GM12873 (cell line): ENCODE measurements around the gene ARFRP1.

Experiments used
- TF ChIP-seq, protein P1 (sequence below): IDR thresholded peaks from 2 replicates; pipeline ENCODE4 v1.5.1; 2012; ENCODE audit warnings: low read depth, mild to moderate bottlenecking, moderate library complexity, low read length, control low read depth; ENCODE audit not compliant: insufficient read depth; ENCODE audit errors: missing control alignments

Gene ARFRP1

GRCh38 chr20:63742381-63743024, 34.7 kb upstream of the ARFRP1 start:
- TF ChIP-seq, protein P1, sequence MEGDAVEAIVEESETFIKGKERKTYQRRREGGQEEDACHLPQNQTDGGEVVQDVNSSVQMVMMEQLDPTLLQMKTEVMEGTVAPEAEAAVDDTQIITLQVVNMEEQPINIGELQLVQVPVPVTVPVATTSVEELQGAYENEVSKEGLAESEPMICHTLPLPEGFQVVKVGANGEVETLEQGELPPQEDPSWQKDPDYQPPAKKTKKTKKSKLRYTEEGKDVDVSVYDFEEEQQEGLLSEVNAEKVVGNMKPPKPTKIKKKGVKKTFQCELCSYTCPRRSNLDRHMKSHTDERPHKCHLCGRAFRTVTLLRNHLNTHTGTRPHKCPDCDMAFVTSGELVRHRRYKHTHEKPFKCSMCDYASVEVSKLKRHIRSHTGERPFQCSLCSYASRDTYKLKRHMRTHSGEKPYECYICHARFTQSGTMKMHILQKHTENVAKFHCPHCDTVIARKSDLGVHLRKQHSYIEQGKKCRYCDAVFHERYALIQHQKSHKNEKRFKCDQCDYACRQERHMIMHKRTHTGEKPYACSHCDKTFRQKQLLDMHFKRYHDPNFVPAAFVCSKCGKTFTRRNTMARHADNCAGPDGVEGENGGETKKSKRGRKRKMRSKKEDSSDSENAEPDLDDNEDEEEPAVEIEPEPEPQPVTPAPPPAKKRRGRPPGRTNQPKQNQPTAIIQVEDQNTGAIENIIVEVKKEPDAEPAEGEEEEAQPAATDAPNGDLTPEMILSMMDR = no peak

DNA sequence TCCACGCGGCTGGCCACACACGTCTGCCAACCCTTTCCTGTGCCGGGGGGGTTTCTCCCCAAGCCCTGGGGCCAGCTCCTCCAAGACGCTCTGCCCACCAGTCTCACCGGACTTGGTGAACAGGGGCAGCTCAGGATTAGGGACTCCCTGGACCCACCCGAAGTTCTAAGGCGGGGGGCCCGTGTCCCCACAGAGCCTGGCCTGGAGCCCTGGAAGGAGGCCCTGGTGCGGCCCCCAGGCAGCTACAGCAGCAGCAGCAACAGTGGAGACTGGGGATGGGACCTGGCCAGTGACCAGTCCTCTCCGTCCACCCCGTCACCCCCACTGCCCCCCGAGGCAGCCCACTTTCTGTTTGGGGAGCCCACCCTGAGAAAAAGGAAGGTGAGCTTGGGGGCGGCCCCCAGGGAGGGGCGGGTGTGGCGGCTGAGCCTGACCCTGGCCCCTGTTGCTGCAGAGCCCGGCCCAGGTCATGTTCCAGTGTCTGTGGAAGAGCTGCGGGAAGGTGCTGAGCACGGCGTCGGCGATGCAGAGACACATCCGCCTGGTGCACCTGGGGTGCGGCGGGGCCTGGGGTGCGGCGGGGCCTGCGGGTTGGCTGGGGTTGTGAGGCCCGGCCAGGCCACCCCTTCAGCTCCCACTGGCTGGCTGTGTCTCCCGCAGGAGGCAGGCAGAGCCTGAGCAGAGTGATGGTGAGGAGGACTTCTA, 34.1 kb upstream of the ARFRP1 start:
- TF ChIP-seq, protein P1 = no peak

DNA sequence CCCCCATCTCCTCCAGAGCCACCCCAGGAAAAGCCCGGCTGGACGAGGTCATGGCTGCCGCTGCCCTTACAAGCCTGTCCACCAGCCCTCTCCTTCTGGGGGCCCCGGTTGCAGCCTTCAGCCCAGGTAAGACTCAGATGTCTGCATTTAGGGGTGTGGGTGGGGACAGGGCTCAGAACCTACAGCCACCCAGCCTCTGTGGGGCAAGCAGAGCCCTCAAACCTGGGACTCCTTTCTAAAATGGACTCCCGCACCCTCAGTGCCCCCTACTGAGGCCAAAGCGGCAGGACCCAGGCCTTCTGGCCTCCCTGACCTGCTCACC, 33.5 kb upstream of the ARFRP1 start:
- TF ChIP-seq, protein P1 = no peak

DNA sequence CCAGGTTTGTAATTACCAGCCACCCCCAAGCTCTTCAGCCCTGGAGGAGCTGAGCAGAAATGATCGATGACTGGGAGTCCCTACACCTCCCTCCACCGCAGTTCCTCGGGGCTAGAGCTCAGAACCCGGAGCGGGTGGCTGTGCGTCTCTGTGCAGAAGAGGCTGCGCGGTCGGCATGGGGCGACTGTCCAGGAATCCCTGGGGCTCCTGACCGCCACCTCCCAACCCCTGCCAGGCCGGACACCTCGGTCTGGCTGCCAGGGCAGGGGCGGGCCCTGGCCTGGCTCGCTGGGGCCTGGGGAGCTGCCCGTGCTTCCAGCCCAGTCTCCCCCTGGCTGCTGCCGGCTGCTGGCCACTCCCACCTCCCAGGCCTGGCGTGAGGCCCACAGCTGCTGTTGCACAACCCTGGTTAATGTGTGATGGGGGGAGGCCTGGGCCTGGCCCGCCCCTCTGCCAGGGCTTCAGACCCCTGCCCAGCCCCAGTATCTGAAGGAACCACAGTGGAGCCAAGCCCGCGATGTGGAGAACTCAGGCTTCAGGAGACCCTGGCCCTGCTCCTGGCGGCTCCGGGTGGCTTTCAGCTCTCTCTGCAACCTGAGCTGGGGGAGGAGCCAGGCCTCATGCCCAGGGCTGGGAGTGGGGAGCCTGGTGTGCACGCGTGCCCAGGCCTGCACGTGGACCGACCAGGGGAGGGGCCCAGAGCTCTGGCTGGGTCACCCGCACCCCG, 33.0 kb upstream of the ARFRP1 start:
- TF ChIP-seq, protein P1 = no peak

- TF ChIP-seq, protein P1 = no peak
Measured at GRCh38 chr20:63740070-63740626, 32.4 kb upstream of the ARFRP1 start.

GRCh38 chr20:63739130-63740069, 31.6 kb upstream of the ARFRP1 start, which contains the start of gene SLC2A4RG:
Gene SLC2A4RG (plus strand): TSS chr20:63739776. CDS start chr20:63739913, 137 bp downstream.
- TF ChIP-seq, protein P1 = no peak

DNA sequence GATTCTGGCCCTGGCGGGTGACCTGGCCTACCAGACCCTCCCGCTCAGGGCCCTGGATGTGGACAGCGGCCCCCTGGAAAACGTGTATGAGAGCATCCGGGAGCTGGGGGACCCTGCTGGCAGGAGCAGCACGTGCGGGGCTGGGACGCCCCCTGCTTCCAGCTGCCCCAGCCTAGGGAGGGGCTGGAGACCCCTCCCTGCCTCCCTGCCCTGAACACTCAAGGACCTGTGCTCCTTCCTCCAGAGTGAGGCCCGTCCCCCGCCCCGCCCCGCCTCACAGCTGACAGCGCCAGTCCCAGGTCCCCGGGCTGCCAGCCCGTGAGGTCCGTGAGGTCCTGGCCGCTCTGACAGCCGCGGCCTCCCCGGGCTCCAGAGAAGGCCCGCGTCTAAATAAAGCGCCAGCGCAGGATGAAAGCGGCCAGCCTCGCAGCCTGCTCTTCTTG, 30.9 kb upstream of the ARFRP1 start:
- TF ChIP-seq, protein P1 = no peak
